RWPE2 (cell line): ENCODE results near the gene PLEKHG4B.

Experiments
- ATAC-seq: fragments of 200-7000 bp; cut with Tn5 transposase; 3 replicates; pipeline ENCODE4 v1.9.1; 2021; ENCODE audit warnings: low read depth
- DNase-seq: peaks from one replicate; pipeline ENCODE4 v3.0.0-alpha.2; 2020; ENCODE audit warnings: low spot score
- H3K27ac ChIP-seq: fragments of 450-650 bp; 2 replicates; pipeline ENCODE4 v1.5.1; 2017; ENCODE audit warnings: mild to moderate bottlenecking; ENCODE audit not compliant: poor library complexity, severe bottlenecking
- H3K27me3 ChIP-seq: fragments of 250-450 bp; sonication (Bioruptor Pico); 2 replicates; pipeline ENCODE4 v1.5.1; 2021; ENCODE audit warnings: mild to moderate bottlenecking, moderate library complexity; ENCODE audit not compliant: insufficient read depth, poor library complexity, severe bottlenecking
- H3K36me3 ChIP-seq: fragments of 250-450 bp; sonication (Bioruptor Pico); 2 replicates; pipeline ENCODE4 v1.5.1; 2020; ENCODE audit warnings: low read depth, mild to moderate bottlenecking, moderate library complexity
- H3K4me1 ChIP-seq: fragments of 250-450 bp; sonication (Bioruptor Pico); 2 replicates; pipeline ENCODE4 v1.5.1; 2021; ENCODE audit warnings: mild to moderate bottlenecking, moderate library complexity; ENCODE audit not compliant: insufficient read depth, poor library complexity, severe bottlenecking
- H3K4me3 ChIP-seq: fragments of 250-450 bp; sonication (Bioruptor Pico); 2 replicates; pipeline ENCODE4 v1.5.1; 2021; ENCODE audit warnings: mild to moderate bottlenecking, moderate library complexity; ENCODE audit not compliant: severe bottlenecking
- H3K9me3 ChIP-seq: fragments of 250-450 bp; sonication (Bioruptor Pico); 2 replicates; pipeline ENCODE4 v1.5.1; 2021; ENCODE audit warnings: mild to moderate bottlenecking, moderate library complexity; ENCODE audit not compliant: severe bottlenecking
- TF ChIP-seq, protein P1 (sequence below): fragments of 450-650 bp; IDR thresholded peaks from one replicate; pipeline ENCODE4 v1.5.1; 2017; ENCODE audit warnings: mild to moderate bottlenecking, moderate library complexity; ENCODE audit not compliant: poor library complexity, severe bottlenecking

Gene PLEKHG4B

DNA sequence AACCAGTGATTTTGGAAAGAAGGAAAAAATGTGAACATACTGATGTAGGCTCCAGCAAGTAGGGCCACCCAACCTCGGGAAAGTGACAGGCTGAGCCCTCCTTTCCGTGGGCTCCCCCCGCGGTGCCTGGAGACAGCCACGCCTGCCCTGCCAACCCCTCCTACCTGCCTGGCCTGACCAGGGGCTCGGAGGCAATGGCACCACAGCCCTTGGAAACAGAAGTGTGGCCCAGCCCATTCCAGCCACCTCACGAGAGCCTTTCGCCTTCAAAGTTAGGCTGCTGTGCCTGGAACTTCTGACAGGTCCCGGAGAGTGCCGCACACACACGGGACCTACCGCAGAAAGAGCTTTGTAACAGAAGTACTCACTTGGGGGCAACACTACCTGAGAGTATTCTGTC, 49.8 kb downstream of the PLEKHG4B start:
- TF ChIP-seq, protein P1, sequence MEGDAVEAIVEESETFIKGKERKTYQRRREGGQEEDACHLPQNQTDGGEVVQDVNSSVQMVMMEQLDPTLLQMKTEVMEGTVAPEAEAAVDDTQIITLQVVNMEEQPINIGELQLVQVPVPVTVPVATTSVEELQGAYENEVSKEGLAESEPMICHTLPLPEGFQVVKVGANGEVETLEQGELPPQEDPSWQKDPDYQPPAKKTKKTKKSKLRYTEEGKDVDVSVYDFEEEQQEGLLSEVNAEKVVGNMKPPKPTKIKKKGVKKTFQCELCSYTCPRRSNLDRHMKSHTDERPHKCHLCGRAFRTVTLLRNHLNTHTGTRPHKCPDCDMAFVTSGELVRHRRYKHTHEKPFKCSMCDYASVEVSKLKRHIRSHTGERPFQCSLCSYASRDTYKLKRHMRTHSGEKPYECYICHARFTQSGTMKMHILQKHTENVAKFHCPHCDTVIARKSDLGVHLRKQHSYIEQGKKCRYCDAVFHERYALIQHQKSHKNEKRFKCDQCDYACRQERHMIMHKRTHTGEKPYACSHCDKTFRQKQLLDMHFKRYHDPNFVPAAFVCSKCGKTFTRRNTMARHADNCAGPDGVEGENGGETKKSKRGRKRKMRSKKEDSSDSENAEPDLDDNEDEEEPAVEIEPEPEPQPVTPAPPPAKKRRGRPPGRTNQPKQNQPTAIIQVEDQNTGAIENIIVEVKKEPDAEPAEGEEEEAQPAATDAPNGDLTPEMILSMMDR = no peak
- no peak for DNase-seq
- Histone ChIP-seq H3K27me3 (no peaks in the 10 kb centered on the region), H3K27ac (no peak overlapping the region), H3K9me3 (no peaks in the 10 kb centered on the region), H3K36me3 (no peaks in the 10 kb centered on the region), H3K4me1 (no peaks in the 10 kb centered on the region), H3K4me3 (no peak overlapping the region)
- ATAC-seq = no peak

- Histone ChIP-seq H3K9me3 (peaks cover 4% of the 10 kb centered on the region), H3K4me3 (no peak overlapping the region), H3K27ac (no peak overlapping the region), H3K27me3 (no peaks in the 10 kb centered on the region), H3K4me1 (no peaks in the 10 kb centered on the region), H3K36me3 (no peaks in the 10 kb centered on the region)
- TF ChIP-seq, protein P1 = no peak
- DNase-seq (no peak), ATAC-seq (no peak)
Observed at GRCh38 chr5:142246-142810, 50.4 kb downstream of the PLEKHG4B start.

- ATAC-seq = no peak
- peaks cover 10% of the 10 kb centered on the region for H3K9me3 ChIP-seq
- no peaks in the 10 kb centered on the region for H3K36me3 ChIP-seq
- H3K4me3 ChIP-seq = no peak overlapping the region
- TF ChIP-seq, protein P1 = no peak
- DNase-seq = no peak
- no peak overlapping the region for H3K27ac ChIP-seq
- H3K27me3 ChIP-seq = no peaks in the 10 kb centered on the region
- no peaks in the 10 kb centered on the region for H3K4me1 ChIP-seq
Observed at GRCh38 chr5:143041-143440, 51.1 kb downstream of the PLEKHG4B start.

DNA sequence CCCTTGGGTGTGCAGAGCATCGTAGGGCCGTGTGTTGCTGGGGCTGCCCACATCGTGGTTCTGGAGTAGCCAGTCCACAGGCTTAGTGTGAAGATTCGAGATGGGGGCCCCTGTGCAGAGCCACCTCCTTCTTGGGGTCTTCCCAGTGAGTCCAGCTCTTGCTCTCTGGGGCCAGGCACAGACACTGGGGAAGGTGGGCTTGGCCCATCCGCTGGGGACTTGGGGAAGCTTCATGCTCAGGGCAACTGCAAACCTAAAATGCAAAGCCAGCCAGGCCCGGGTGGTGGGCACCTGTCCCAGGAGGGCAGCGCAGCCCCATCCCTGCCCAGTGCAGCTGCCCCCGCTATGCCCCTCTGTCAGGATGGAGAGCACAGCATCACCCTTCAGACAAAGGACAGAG, 53.0 kb downstream of the PLEKHG4B start:
- Histone ChIP-seq H3K27me3 (no peaks in the 10 kb centered on the region), H3K4me1 (peaks cover 1% of the 10 kb centered on the region), H3K36me3 (no peaks in the 10 kb centered on the region), H3K4me3 (no peak overlapping the region), H3K9me3 (peaks cover 14% of the 10 kb centered on the region), H3K27ac (no peak overlapping the region)
- TF ChIP-seq, protein P1 = no peak
- no peak for ATAC-seq
- DNase-seq = no peak

DNA sequence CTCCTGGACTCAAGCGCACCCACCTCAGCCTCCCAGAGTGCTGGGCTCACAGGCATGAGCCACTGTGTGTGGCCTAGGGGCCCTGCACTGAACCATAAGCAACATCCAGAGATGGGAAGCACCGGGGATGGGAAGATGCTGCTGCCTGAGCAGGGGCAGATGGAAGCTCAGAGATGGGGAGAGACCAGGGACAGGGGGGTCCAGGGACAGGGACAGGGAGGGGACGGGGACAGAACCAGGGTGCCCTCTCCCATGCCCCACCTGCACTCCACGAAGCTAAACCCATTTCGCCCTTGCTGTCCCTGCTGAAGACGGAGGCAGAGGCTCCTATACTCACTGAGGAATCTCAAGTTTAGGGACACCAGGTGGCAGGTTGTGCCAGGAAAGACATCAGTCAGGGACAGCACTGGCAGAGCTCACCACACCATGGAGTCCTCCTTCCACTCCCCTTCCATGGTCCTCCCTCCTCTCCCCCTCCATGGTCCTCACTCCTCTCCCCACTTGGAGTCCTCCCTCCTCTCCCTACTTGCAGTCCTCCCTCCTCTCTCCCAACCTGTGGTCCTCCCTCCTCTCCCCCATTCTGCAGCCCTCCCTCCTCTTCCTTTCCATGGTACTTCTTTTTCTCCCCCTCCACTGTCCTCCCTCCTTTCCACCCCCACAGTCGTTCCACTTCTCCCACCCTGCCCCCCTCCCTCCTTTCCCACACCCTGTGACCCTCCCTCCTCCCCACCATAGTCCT, 53.8 kb downstream of the PLEKHG4B start:
- no peak overlapping the region for H3K27ac ChIP-seq
- H3K9me3 ChIP-seq = peaks cover 14% of the 10 kb centered on the region
- ATAC-seq (no peak), DNase-seq (no peak)
- H3K27me3 ChIP-seq = no peaks in the 10 kb centered on the region
- H3K4me1 ChIP-seq = peaks cover 4% of the 10 kb centered on the region
- no peaks in the 10 kb centered on the region for H3K36me3 ChIP-seq
- H3K4me3 ChIP-seq = no peak overlapping the region
- TF ChIP-seq, protein P1 = no peak
